ENCODE results near the gene KCTD11. TPM values are rescaled to one million over a fixed set of nuclear protein-coding genes. Genes with fewer than 3 reads are reported as not detected.

The KCTD11 gene
- total and polyA plus RNA-seq, 10 donors, result 5.4 to 12.0 (median 8.9) TPM

DNA sequence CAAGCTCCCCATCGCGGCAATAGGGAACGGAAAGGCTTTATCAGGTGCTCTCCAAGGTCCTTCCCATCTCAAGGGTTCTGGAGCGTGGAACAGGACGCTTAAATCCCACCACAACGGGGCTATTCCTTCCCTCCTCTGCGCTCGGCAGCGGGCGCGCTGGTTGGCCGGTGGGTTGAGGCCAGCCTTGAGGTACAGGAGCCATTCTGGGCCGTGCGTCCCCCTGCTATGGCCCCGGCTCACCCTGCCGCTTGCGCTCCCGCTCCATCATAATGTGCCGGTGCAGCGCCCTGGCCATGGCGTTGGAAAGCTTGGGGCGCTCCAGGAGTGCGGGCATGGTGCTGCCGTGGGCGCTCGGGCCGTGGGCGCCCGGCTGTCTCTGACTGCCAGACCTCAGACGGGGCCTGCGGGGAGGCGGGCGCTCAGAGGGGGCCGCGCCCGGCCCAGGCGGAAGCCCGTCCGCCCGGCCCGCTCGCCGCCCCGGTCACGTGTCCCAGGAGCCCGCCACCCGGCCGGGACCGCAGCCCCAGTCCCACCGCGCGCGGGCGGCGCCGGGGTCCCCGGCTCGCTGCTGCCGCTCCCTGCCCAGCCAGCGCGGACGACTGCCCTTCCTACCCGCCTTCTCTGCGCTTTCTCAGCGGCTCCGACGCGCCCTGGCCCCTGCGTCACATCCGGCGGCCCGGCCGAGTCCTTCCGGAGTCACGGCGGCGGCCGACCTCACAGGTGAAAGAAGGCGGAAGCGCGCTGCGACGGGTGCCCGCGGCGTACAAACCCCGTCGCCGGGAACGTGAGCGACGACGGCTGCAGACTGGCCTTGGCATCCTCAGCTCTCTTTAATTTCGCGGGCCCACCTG, 37.0 kb upstream of the KCTD11 start, which contains the start of gene GPS2:
TSS of gene GPS2 (minus strand) at position 642 of the 851 bp plus-strand sequence. CDS start at position 334, 308 bp downstream.
- no peaks in the 10 kb centered on the region for H3K27me3 ChIP-seq (replicated peaks in 1 of 7)
- TF ChIP-seq POLR2A (IDR thresholded peaks at IDR 0.05) (peak; percentile 43 to 63 (median 54)), POLR2AphosphoS5 (IDR thresholded peaks at IDR 0.05) (peak; percentile 98 to 99 (median 99))
- TF ChIP-seq, protein P1, sequence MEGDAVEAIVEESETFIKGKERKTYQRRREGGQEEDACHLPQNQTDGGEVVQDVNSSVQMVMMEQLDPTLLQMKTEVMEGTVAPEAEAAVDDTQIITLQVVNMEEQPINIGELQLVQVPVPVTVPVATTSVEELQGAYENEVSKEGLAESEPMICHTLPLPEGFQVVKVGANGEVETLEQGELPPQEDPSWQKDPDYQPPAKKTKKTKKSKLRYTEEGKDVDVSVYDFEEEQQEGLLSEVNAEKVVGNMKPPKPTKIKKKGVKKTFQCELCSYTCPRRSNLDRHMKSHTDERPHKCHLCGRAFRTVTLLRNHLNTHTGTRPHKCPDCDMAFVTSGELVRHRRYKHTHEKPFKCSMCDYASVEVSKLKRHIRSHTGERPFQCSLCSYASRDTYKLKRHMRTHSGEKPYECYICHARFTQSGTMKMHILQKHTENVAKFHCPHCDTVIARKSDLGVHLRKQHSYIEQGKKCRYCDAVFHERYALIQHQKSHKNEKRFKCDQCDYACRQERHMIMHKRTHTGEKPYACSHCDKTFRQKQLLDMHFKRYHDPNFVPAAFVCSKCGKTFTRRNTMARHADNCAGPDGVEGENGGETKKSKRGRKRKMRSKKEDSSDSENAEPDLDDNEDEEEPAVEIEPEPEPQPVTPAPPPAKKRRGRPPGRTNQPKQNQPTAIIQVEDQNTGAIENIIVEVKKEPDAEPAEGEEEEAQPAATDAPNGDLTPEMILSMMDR (IDR thresholded peaks at IDR 0.05 in 8 of 11, conservative IDR thresholded peaks at IDR 0.05 in 3 of 11), result peak in 1 of 11 experiments; percentile 24
- peak; percentile 98 for DNase-seq
- 0 to 1% (median 0%) methylated on average over 19 to 95 of the region's 95 CpGs for WGBS, 5 donors
- peak within 1 kb of the TSS; percentile 93 to 99 (median 97) for H3K27ac ChIP-seq
- H3K36me3 ChIP-seq, result peaks cover 0 to 85% (median 64%) of the 10 kb centered on the region in 6 donors
- peak within 1 kb of the TSS; percentile 75 to 96 (median 88) for H3K4me3 ChIP-seq
- intact Hi-C loops (cut with DNase I; ENCODE audit: low total_unique reads), result no loop called here
- H3K9me3 ChIP-seq, result no peaks in the 10 kb centered on the region
- H3K4me1 ChIP-seq, result peaks cover 28 to 70% (median 55%) of the 10 kb centered on the region in 6 donors

DNA sequence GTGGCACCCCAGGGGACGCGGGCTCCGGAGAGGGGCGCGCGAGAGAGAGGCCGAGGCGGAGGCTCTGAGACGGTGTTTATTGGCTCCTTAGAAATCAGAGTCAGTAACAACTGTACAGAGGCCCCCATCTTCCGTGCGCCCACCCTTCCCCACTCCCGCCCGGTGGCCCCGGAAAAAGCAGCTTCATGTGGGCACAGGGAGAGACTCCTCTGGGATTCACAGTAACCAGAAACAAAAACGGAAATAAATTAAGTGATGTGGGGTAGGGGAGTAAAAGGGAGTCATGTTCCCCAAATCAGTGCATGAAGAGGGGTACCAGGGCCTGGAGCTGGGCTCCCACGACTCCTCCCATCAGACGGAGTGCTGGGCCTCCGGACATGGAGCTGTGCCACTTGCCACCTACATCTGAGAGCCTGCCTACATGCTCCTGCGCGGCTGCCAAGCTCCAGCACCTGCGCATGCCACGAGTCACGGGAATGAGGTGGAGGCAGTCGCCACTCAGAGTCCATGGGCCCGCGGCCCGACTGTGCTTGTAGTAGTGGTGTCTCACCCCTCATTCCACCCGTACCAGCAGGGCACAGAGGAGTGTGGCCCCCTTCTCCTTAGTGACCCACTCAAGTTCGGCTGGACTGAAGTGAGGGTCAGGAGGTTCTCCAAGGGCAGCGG, 36.3 kb upstream of the KCTD11 start:
- intact Hi-C loops (cut with DNase I; ENCODE audit: low total_unique reads), result no loop called here

DNA sequence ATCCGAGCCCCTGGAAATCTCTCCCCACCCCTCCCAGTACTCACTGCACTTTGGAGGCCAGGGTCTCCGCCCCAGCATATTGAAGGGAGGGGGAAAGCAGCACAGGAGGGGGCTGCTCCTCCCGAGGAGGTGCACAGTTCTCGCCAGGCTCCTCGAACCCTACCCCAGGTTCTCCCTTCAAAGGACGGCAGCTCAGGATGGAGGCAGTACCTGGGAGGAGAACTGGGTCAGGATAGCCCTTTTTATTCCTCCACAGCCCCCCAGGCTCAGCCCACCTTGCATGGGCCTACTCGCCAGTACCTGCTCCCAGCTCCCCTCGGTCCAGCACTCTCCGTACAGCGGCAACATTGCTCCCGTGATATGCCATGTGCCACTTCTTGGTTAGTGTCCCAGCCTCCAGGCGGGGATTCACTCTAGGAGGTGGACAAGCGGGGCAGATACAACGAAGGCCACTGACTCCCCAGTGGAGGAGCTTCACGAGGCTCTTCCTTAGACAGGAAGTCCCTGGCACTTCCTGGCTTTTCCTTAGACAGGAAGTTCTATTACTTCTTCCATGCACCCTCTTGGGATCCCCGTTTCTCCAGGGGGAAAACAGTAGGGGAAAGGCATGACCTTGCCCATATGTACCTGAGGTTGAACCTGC, 34.7 kb upstream of the KCTD11 start:
- peak overlapping the region in 2 of 8 donors; percentile 19 to 37 for H3K27ac ChIP-seq
- intact Hi-C loops (cut with DNase I; ENCODE audit: low total_unique reads), result no loop called here

More for the DNA sequence above, 36.3 kb upstream of the KCTD11 start:
- H3K4me1 ChIP-seq, result peaks cover 21 to 62% (median 47%) of the 10 kb centered on the region in 6 donors
- WGBS, 5 donors, result 26 to 47% (median 40%) methylated on average over 23 to 30 of the region's 30 CpGs
- H3K36me3 ChIP-seq, result peaks cover 0 to 85% (median 64%) of the 10 kb centered on the region in 6 donors
- peak; percentile 84 for DNase-seq
- H3K9me3 ChIP-seq, result no peaks in the 10 kb centered on the region
- TF ChIP-seq POLR2AphosphoS5 (IDR thresholded peaks at IDR 0.05) (no peak), POLR2A (IDR thresholded peaks at IDR 0.05) (no peak)
- TF ChIP-seq, protein P1 (IDR thresholded peaks at IDR 0.05 in 8 of 11, conservative IDR thresholded peaks at IDR 0.05 in 3 of 11), result no peak
- H3K4me3 ChIP-seq, result peak overlapping the region; percentile 75 to 96 (median 88)
- peak overlapping the region; percentile 93 to 99 (median 97) for H3K27ac ChIP-seq
- H3K27me3 ChIP-seq (replicated peaks in 1 of 7), result no peaks in the 10 kb centered on the region

More for the DNA sequence above, 34.7 kb upstream of the KCTD11 start:
- TF ChIP-seq, protein P1 (IDR thresholded peaks at IDR 0.05 in 8 of 11, conservative IDR thresholded peaks at IDR 0.05 in 3 of 11), result no peak
- TF ChIP-seq POLR2AphosphoS5 (IDR thresholded peaks at IDR 0.05) (no peak), POLR2A (IDR thresholded peaks at IDR 0.05) (no peak)
- DNase-seq, result no peak
- Histone ChIP-seq H3K27me3 (replicated peaks in 1 of 7) (no peaks in the 10 kb centered on the region), H3K4me3 (no peak overlapping the region), H3K4me1 (peaks cover 16 to 49% (median 38%) of the 10 kb centered on the region in 6 donors), H3K36me3 (peaks cover 0 to 85% (median 65%) of the 10 kb centered on the region in 6 donors), H3K9me3 (no peaks in the 10 kb centered on the region)
- WGBS, 5 donors, result 72 to 88% (median 79%) methylated on average over 16 of the region's 16 CpGs
